Loucy (cell line): Measurements from ENCODE around the gene MYDGF.

Source experiments
- H2AFZ ChIP-seq: fragments of 200-600 bp; sonication (generic); 2 replicates; pipeline ENCODE4 v1.6.0; 2016; ENCODE audit warnings: antibody characterized with exemption, mild to moderate bottlenecking, low read length, moderate library complexity
- H3F3A ChIP-seq: fragments of 200-600 bp; 2 replicates; pipeline ENCODE4 v1.6.0; 2016; ENCODE audit warnings: antibody characterized with exemption, low read depth, mild to moderate bottlenecking
- H3K27me3 ChIP-seq: fragments of 200-600 bp; sonication (generic); 2 replicates; pipeline ENCODE4 v1.6.1; 2014; ENCODE audit warnings: low read length, mild to moderate bottlenecking; ENCODE audit not compliant: insufficient read depth, poor library complexity, severe bottlenecking
- H3K36me3 ChIP-seq: fragments of 200-600 bp; sonication (generic); 2 replicates; pipeline ENCODE4 v1.6.1; 2016; ENCODE audit warnings: low read length; ENCODE audit not compliant: insufficient read depth
- H3K4me1 ChIP-seq: fragments of 200-600 bp; sonication (generic); 2 replicates; pipeline ENCODE4 v1.5.1; 2014; ENCODE audit warnings: low read length, mild to moderate bottlenecking; ENCODE audit not compliant: insufficient read depth, poor library complexity, severe bottlenecking
- H3K4me2 ChIP-seq: fragments of 200-600 bp; sonication (generic); 2 replicates; pipeline ENCODE4 v1.6.0; 2014; ENCODE audit warnings: antibody characterized with exemption, low read length, low read depth, mild to moderate bottlenecking; ENCODE audit not compliant: poor library complexity, severe bottlenecking
- H3K4me3 ChIP-seq: fragments of 200-600 bp; sonication (generic); 2 replicates; pipeline ENCODE4 v1.5.1; 2014; ENCODE audit warnings: low read length, mild to moderate bottlenecking, mixed read lengths; ENCODE audit not compliant: poor library complexity, severe bottlenecking
- H3K79me2 ChIP-seq: fragments of 200-600 bp; sonication (generic); 2 replicates; pipeline ENCODE4 v1.6.1; 2014; ENCODE audit warnings: low read length; ENCODE audit not compliant: insufficient read depth
- H3K9ac ChIP-seq: fragments of 200-600 bp; sonication (generic); 2 replicates; pipeline ENCODE4 v1.6.0; 2014; ENCODE audit warnings: mild to moderate bottlenecking, low read depth, low read length, moderate library complexity; ENCODE audit not compliant: poor library complexity, severe bottlenecking
- H3K9me2 ChIP-seq: fragments of 200-600 bp; sonication (generic); replicated peaks from 2 replicates; pipeline ENCODE4 v1.6.1; 2016; ENCODE audit warnings: low read depth, low read length, mixed read lengths
- H3K9me3 ChIP-seq: fragments of 200-600 bp; sonication (generic); 2 replicates; pipeline ENCODE4 v1.6.1; 2014; ENCODE audit warnings: mild to moderate bottlenecking, antibody characterized with exemption, low read length, low read depth; ENCODE audit not compliant: insufficient read depth
- H4K20me1 ChIP-seq: fragments of 200-600 bp; sonication (generic); 2 replicates; pipeline ENCODE4 v1.6.0; 2014; ENCODE audit warnings: antibody characterized with exemption, low read length, mild to moderate bottlenecking; ENCODE audit not compliant: insufficient read depth, poor library complexity, severe bottlenecking
- EZH2phosphoT487 ChIP-seq: fragments of 200-600 bp; IDR thresholded peaks from 2 replicates; pipeline ENCODE4 v1.6.1; 2018; ENCODE audit warnings: antibody characterized with exemption, mild to moderate bottlenecking, moderate library complexity, borderline replicate concordance
- TF ChIP-seq, protein P1 (sequence below): fragments of 200-600 bp; sonication (generic); conservative IDR thresholded peaks from 2 replicates; pipeline ENCODE4 v1.5.1; 2014; ENCODE audit warnings: mild to moderate bottlenecking, antibody characterized with exemption, low read length

Gene MYDGF

DNA sequence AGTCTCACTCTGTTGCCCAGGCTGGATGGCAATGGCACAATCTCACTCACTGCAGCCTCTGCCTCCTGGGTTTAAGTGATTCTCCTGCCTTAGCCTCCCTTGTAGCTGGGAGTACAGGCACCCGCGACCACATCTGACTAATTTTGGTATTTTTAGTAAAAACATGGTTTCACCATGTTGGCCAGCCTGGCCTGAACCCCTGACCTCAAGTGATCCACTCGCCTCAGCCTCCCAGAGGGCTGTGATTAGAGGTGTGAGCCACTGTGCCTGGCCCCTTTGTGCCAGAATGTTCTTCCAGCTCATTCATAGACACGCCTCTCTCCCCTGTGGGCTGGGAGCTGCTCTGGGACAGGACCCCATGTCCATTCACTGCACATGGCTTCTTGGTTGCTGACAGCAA lies 9.1 kb downstream of the MYDGF start:
- Histone ChIP-seq H2AFZ (no peak overlapping the region), H3K36me3 (peaks cover 51% of the 10 kb centered on the region; the same call in 1 of the 2 replicates), H3K4me2 (no peak overlapping the region), H4K20me1 (no peaks in the 10 kb centered on the region), H3K4me3 (no peak overlapping the region), H3K9me3 (no peaks in the 10 kb centered on the region), H3F3A (no peaks in the 10 kb centered on the region), H3K9ac (no peak overlapping the region), H3K9me2 (no peaks in the 10 kb centered on the region), H3K27me3 (no peaks in the 10 kb centered on the region), H3K4me1 (no peaks in the 10 kb centered on the region), H3K79me2 (no peaks in the 10 kb centered on the region)
- TF ChIP-seq, protein P1, sequence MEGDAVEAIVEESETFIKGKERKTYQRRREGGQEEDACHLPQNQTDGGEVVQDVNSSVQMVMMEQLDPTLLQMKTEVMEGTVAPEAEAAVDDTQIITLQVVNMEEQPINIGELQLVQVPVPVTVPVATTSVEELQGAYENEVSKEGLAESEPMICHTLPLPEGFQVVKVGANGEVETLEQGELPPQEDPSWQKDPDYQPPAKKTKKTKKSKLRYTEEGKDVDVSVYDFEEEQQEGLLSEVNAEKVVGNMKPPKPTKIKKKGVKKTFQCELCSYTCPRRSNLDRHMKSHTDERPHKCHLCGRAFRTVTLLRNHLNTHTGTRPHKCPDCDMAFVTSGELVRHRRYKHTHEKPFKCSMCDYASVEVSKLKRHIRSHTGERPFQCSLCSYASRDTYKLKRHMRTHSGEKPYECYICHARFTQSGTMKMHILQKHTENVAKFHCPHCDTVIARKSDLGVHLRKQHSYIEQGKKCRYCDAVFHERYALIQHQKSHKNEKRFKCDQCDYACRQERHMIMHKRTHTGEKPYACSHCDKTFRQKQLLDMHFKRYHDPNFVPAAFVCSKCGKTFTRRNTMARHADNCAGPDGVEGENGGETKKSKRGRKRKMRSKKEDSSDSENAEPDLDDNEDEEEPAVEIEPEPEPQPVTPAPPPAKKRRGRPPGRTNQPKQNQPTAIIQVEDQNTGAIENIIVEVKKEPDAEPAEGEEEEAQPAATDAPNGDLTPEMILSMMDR = no peak
- TF ChIP-seq EZH2phosphoT487 = no peak

DNA sequence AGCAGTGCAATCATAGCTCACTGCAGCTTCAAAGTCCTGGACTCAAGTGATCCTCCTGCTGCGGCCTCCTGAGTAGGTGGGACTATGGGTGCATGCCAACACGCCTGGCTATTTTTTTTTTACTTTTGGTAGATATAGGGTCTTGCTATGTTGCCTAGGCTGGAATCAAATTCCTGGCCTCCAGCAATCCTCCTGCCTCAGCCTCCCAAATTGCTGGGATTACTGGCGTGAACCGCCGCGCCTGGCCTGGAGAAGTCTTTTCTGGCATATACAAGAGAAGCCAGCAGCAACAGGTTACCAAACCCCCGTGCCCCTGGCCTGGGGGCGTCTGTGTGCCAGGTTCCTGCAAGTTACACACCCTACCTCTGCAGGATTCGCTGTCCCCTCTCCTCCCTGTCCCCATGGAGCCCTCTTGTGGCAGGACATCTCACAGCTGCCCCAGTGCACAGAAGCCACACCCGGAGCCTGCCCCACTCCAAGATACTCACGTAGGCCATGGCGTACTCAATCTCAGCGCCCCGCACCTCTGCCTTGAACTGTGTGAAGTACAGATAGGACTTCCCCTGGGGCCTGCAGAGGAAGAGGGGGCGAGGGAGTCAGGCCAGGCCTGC lies 9.9 kb downstream of the MYDGF start:
- H3K79me2 ChIP-seq = no peaks in the 10 kb centered on the region
- H3K36me3 ChIP-seq = peaks cover 52% of the 10 kb centered on the region; the same call in 1 of the 2 replicates
- no peaks in the 10 kb centered on the region for H3K4me1 ChIP-seq
- no peak overlapping the region for H2AFZ ChIP-seq
- H3K27me3 ChIP-seq = no peaks in the 10 kb centered on the region
- no peak overlapping the region for H3K4me3 ChIP-seq
- no peaks in the 10 kb centered on the region for H4K20me1 ChIP-seq
- no peak overlapping the region for H3K9ac ChIP-seq
- H3K9me2 ChIP-seq = no peaks in the 10 kb centered on the region
- H3K4me2 ChIP-seq = no peak overlapping the region
- no peaks in the 10 kb centered on the region for H3F3A ChIP-seq
- TF ChIP-seq EZH2phosphoT487 = no peak
- TF ChIP-seq, protein P1 = peak; percentile 56
- no peaks in the 10 kb centered on the region for H3K9me3 ChIP-seq

DNA sequence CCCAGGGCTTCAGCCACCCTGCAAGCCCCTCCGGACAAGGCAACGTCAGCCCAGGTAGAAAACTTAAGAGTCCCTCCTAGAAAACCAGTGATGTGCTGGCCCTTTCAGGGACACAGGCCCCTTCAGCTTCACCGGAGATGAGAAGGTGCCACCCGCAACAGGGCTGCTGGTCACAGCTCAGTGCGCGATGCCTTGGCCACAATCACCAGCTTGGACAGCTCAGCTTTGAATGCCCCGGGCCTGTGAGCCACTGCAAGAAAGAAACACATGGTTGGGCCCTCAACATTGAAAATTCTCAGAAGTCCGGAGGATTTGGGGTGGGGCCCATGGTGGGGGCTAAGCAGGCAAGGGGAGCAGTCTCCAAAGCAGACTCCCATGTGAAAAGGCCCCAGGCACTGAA lies 12.3 kb downstream of the MYDGF start:
- Histone ChIP-seq H2AFZ (no peak overlapping the region), H3K9me3 (no peaks in the 10 kb centered on the region), H3K4me1 (no peaks in the 10 kb centered on the region), H3K79me2 (no peaks in the 10 kb centered on the region), H3K9ac (no peak overlapping the region), H3K36me3 (peaks cover 51% of the 10 kb centered on the region; the same call in 1 of the 2 replicates), H3F3A (no peaks in the 10 kb centered on the region), H3K4me3 (no peak overlapping the region), H3K27me3 (no peaks in the 10 kb centered on the region), H3K9me2 (no peaks in the 10 kb centered on the region), H4K20me1 (no peaks in the 10 kb centered on the region), H3K4me2 (no peak overlapping the region)
- TF ChIP-seq EZH2phosphoT487 = no peak
- TF ChIP-seq, protein P1 = no peak
